ENCODE data around the gene MTARC1.

Gene MTARC1

GRCh38 chr1:220776720-220777326 lies 9.9 kb upstream of the MTARC1 start:
- H3K4me3 ChIP-seq (replicated peaks in 1 of 2; ENCODE audit: low read depth in 2 of 2, low read length in 2 of 2) = no peak overlapping the region
- TF ChIP-seq, protein P1, sequence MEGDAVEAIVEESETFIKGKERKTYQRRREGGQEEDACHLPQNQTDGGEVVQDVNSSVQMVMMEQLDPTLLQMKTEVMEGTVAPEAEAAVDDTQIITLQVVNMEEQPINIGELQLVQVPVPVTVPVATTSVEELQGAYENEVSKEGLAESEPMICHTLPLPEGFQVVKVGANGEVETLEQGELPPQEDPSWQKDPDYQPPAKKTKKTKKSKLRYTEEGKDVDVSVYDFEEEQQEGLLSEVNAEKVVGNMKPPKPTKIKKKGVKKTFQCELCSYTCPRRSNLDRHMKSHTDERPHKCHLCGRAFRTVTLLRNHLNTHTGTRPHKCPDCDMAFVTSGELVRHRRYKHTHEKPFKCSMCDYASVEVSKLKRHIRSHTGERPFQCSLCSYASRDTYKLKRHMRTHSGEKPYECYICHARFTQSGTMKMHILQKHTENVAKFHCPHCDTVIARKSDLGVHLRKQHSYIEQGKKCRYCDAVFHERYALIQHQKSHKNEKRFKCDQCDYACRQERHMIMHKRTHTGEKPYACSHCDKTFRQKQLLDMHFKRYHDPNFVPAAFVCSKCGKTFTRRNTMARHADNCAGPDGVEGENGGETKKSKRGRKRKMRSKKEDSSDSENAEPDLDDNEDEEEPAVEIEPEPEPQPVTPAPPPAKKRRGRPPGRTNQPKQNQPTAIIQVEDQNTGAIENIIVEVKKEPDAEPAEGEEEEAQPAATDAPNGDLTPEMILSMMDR (IDR thresholded peaks at IDR 0.05; ENCODE audit: low read depth, low read length) = peak; percentile 90
- DNase-seq (ENCODE audit: low read depth in 2 of 2) = peak; percentile 74 to 79

DNA sequence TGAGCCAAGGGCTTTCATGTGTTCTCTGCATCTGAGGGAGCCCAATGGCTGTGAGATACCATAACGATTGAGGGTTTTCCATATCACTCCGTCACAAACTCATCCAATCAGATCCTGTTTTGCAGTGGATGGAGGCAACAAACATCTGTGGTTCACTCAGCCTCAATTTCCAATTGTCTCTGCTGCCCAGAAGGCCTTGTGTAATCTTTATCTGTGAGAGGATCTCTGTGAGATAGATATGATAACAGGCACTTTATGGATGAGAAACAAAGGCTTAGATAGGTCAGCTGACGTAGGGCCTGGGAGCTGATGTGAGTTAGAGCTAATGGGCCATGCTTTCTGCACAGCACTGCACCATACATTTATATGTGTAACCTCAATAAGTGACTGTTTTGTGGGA lies 3.3 kb upstream of the MTARC1 start:
- no peak overlapping the region for H3K4me3 ChIP-seq (replicated peaks in 1 of 2; ENCODE audit: low read depth in 2 of 2, low read length in 2 of 2)
- no peak for DNase-seq (ENCODE audit: low read depth in 2 of 2)
- TF ChIP-seq, protein P1 (IDR thresholded peaks at IDR 0.05; ENCODE audit: low read depth, low read length) = no peak

DNA sequence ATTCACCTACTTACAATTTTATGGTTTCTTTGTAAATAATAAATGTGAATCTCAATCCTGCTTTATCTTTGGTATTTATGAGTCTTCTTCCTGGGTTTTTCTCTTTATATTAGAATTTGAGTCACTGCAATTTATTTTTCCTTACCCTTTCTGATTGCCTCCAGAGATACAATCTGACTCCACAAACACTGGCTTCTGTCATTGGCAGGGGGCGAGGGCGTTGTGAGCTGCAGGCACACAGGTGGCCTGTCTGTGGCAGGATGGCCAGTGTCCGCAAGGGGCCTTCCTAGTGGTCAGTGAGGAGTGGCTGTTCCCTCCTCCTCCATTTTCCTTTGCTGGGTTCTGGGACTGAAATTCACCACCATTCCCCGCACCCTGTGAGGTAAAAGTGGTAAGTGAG lies 2.0 kb upstream of the MTARC1 start:
- TF ChIP-seq, protein P1 (IDR thresholded peaks at IDR 0.05; ENCODE audit: low read depth, low read length) = no peak
- DNase-seq (ENCODE audit: low read depth in 2 of 2) = no peak
- no peak overlapping the region for H3K4me3 ChIP-seq (replicated peaks in 1 of 2; ENCODE audit: low read depth in 2 of 2, low read length in 2 of 2)

- no peak overlapping the region for H3K4me3 ChIP-seq (replicated peaks in 1 of 2; ENCODE audit: low read depth in 2 of 2, low read length in 2 of 2)
- TF ChIP-seq, protein P1 (IDR thresholded peaks at IDR 0.05; ENCODE audit: low read depth, low read length) = no peak
These were observed 1.3 kb upstream of the MTARC1 start for GRCh38 chr1:220785166-220786056.

GRCh38 chr1:220786057-220786336 lies 716 bp upstream of the MTARC1 start:
- peak overlapping the region in 1 of 2 donors; percentile 43 for H3K4me3 ChIP-seq (replicated peaks in 1 of 2; ENCODE audit: low read depth in 2 of 2, low read length in 2 of 2)
- DNase-seq (ENCODE audit: low read depth in 2 of 2) = no peak
- TF ChIP-seq, protein P1 (IDR thresholded peaks at IDR 0.05; ENCODE audit: low read depth, low read length) = no peak

More at GRCh38 chr1:220785166-220786056, 1.3 kb upstream of the MTARC1 start:
- no peak for DNase-seq (ENCODE audit: low read depth in 2 of 2)

DNA sequence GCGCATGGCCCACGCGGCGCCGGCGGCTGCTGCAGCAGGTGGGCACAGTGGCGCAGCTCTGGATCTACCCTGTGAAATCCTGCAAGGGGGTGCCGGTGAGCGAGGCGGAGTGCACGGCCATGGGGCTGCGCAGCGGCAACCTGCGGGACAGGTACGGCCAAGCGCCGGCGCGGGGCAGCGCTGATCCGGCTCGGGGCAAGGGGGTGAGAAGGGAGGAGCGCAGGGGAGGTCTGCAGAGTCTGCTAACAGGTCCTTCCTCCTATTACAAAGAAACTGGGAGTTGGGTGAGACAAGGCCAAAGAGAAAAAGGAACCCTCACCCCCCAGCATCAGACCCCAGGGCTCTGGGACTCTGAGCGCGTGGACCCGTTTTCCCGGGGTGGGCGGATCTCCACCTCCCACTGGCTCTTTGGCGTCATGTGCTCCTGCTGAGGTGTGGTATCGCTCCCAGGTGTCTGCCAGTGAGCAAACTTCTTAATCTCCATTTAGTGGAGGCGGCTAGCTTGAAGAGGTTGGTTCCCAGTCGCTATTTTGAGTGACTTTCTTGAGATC lies 431 bp downstream of the MTARC1 start:
- TF ChIP-seq, protein P1 (IDR thresholded peaks at IDR 0.05; ENCODE audit: low read depth, low read length) = no peak
- no peak for DNase-seq (ENCODE audit: low read depth in 2 of 2)
- peak overlapping the region; percentile 36 to 48 for H3K4me3 ChIP-seq (replicated peaks in 1 of 2; ENCODE audit: low read depth in 2 of 2, low read length in 2 of 2)
